MM.1S (cell line): ENCODE data around the gene CEP192.

Experiments
- DNase-seq: peaks from one replicate; pipeline ENCODE4 v3.0.0-alpha.2; 2015
- H2AFZ ChIP-seq: fragments of 300-600 bp; sonication (generic); 2 replicates; pipeline ENCODE4 v1.6.0; 2016; ENCODE audit warnings: antibody characterized with exemption, low read length
- H3F3A ChIP-seq: fragments of 300-600 bp; sonication (generic); 2 replicates; pipeline ENCODE4 v1.6.1; 2016; ENCODE audit warnings: mild to moderate bottlenecking, antibody characterized with exemption, low read length, moderate library complexity, mixed read lengths; ENCODE audit not compliant: insufficient read depth
- H3K27ac ChIP-seq: fragments of 300-600 bp; sonication (generic); 2 replicates; pipeline ENCODE4 v1.5.1; 2016; ENCODE audit warnings: mild to moderate bottlenecking, low read length
- H3K27me3 ChIP-seq: fragments of 300-600 bp; sonication (generic); replicated peaks from 2 replicates; pipeline ENCODE4 v1.6.0; 2016; ENCODE audit warnings: low read length; ENCODE audit not compliant: insufficient read depth
- H3K36me3 ChIP-seq: fragments of 300-600 bp; sonication (generic); replicated peaks from 2 replicates; pipeline ENCODE4 v1.6.1; 2016; ENCODE audit warnings: mild to moderate bottlenecking, low read length, mixed read lengths; ENCODE audit not compliant: insufficient read depth
- H3K4me1 ChIP-seq: fragments of 300-600 bp; sonication (generic); 2 replicates; pipeline ENCODE4 v1.6.1; 2016; ENCODE audit warnings: low read length, mixed read lengths
- H3K4me2 ChIP-seq: fragments of 300-600 bp; sonication (generic); 2 replicates; pipeline ENCODE4 v1.6.0; 2016; ENCODE audit warnings: low read depth, low read length
- H3K4me3 ChIP-seq: fragments of 300-600 bp; sonication (generic); 2 replicates; pipeline ENCODE4 v1.5.1; 2016; ENCODE audit warnings: low read length, mixed read lengths
- H3K79me2 ChIP-seq: fragments of 300-600 bp; sonication (generic); 2 replicates; pipeline ENCODE4 v1.6.1; 2016; ENCODE audit warnings: mixed run types, low read length, mixed read lengths
- H3K9ac ChIP-seq: fragments of 300-600 bp; sonication (generic); 2 replicates; pipeline ENCODE4 v1.6.1; 2016; ENCODE audit warnings: low read length, mixed read lengths
- H3K9me2 ChIP-seq: fragments of 300-600 bp; sonication (generic); replicated peaks from 2 replicates; pipeline ENCODE4 v1.6.1; 2016; ENCODE audit warnings: mild to moderate bottlenecking, low read length, mixed read lengths; ENCODE audit not compliant: insufficient read depth
- H3K9me3 ChIP-seq: fragments of 300-600 bp; sonication (generic); replicated peaks from 2 replicates; pipeline ENCODE4 v1.6.1; 2016; ENCODE audit warnings: mild to moderate bottlenecking, low read length, mixed read lengths; ENCODE audit not compliant: insufficient read depth
- H4K20me1 ChIP-seq: fragments of 300-600 bp; sonication (generic); 2 replicates; pipeline ENCODE4 v1.6.1; 2016; ENCODE audit warnings: mild to moderate bottlenecking, low read length, moderate library complexity, mixed read lengths; ENCODE audit not compliant: insufficient read depth
- EZH2 ChIP-seq: fragments of 300-600 bp; sonication (generic); optimal IDR thresholded peaks from 2 replicates; pipeline ENCODE3; 2017; ENCODE audit warnings: low read depth, mild to moderate bottlenecking, antibody characterized with exemption, low read length, mixed read lengths
- EZH2phosphoT487 ChIP-seq: fragments of 300-600 bp; sonication (generic); IDR thresholded peaks from 2 replicates; pipeline ENCODE4 v1.6.1; 2018; ENCODE audit warnings: antibody characterized with exemption, low read length
- TF ChIP-seq, protein P1 (sequence below): fragments of 300-600 bp; sonication (generic); IDR thresholded peaks from 2 replicates; pipeline ENCODE4 v1.5.1; 2016; ENCODE audit warnings: antibody characterized with exemption, low read length, mixed read lengths

CEP192 gene

GRCh38 chr18:13145636-13146190 lies 154.6 kb downstream of the CEP192 start:
- Histone ChIP-seq H3K9ac (no peak overlapping the region), H3K27ac (no peak overlapping the region), H4K20me1 (no peaks in the 10 kb centered on the region), H3K4me2 (no peak overlapping the region), H3K9me3 (no peaks in the 10 kb centered on the region), H3K4me1 (no peaks in the 10 kb centered on the region), H3K27me3 (no peaks in the 10 kb centered on the region; the same call in 1 of the 2 replicates), H3K9me2 (no peaks in the 10 kb centered on the region), H2AFZ (no peak overlapping the region), H3K36me3 (no peaks in the 10 kb centered on the region), H3F3A (no peaks in the 10 kb centered on the region), H3K4me3 (no peak overlapping the region), H3K79me2 (no peaks in the 10 kb centered on the region)
- TF ChIP-seq EZH2phosphoT487, result no peak
- no peak for DNase-seq

GRCh38 chr18:13147130-13147529 lies 156.0 kb downstream of the CEP192 start:
- TF ChIP-seq EZH2 (no peak), EZH2phosphoT487 (no peak)
- TF ChIP-seq, protein P1, sequence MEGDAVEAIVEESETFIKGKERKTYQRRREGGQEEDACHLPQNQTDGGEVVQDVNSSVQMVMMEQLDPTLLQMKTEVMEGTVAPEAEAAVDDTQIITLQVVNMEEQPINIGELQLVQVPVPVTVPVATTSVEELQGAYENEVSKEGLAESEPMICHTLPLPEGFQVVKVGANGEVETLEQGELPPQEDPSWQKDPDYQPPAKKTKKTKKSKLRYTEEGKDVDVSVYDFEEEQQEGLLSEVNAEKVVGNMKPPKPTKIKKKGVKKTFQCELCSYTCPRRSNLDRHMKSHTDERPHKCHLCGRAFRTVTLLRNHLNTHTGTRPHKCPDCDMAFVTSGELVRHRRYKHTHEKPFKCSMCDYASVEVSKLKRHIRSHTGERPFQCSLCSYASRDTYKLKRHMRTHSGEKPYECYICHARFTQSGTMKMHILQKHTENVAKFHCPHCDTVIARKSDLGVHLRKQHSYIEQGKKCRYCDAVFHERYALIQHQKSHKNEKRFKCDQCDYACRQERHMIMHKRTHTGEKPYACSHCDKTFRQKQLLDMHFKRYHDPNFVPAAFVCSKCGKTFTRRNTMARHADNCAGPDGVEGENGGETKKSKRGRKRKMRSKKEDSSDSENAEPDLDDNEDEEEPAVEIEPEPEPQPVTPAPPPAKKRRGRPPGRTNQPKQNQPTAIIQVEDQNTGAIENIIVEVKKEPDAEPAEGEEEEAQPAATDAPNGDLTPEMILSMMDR, result no peak
- H3K4me1 ChIP-seq, result no peaks in the 10 kb centered on the region
- no peak for DNase-seq
- no peak overlapping the region for H3K9ac ChIP-seq
- H3K27ac ChIP-seq, result no peak overlapping the region
- H3K4me3 ChIP-seq, result no peak overlapping the region
- H3K4me2 ChIP-seq, result no peak overlapping the region
- H2AFZ ChIP-seq, result no peak overlapping the region
- H3F3A ChIP-seq, result no peaks in the 10 kb centered on the region
- H3K27me3 ChIP-seq, result no peaks in the 10 kb centered on the region; the same call in 1 of the 2 replicates
- no peaks in the 10 kb centered on the region for H4K20me1 ChIP-seq
- H3K9me3 ChIP-seq, result no peaks in the 10 kb centered on the region
- no peaks in the 10 kb centered on the region for H3K9me2 ChIP-seq
- H3K36me3 ChIP-seq, result no peaks in the 10 kb centered on the region
- H3K79me2 ChIP-seq, result no peaks in the 10 kb centered on the region

GRCh38 chr18:13151656-13152055 lies 160.5 kb downstream of the CEP192 start:
- no peaks in the 10 kb centered on the region for H4K20me1 ChIP-seq
- no peak overlapping the region for H3K27ac ChIP-seq
- H3K4me3 ChIP-seq, result no peak overlapping the region
- H3K79me2 ChIP-seq, result no peaks in the 10 kb centered on the region
- H3K9ac ChIP-seq, result no peak overlapping the region
- no peaks in the 10 kb centered on the region; the same call in 1 of the 2 replicates for H3K27me3 ChIP-seq
- DNase-seq, result no peak
- H3K36me3 ChIP-seq, result no peaks in the 10 kb centered on the region
- H2AFZ ChIP-seq, result no peak overlapping the region
- no peaks in the 10 kb centered on the region for H3K9me2 ChIP-seq
- H3K4me2 ChIP-seq, result no peak overlapping the region
- H3K4me1 ChIP-seq, result no peaks in the 10 kb centered on the region
- no peaks in the 10 kb centered on the region for H3K9me3 ChIP-seq
- TF ChIP-seq, protein P1, result no peak
- TF ChIP-seq EZH2phosphoT487 (no peak), EZH2 (no peak)
- H3F3A ChIP-seq, result no peaks in the 10 kb centered on the region

DNA sequence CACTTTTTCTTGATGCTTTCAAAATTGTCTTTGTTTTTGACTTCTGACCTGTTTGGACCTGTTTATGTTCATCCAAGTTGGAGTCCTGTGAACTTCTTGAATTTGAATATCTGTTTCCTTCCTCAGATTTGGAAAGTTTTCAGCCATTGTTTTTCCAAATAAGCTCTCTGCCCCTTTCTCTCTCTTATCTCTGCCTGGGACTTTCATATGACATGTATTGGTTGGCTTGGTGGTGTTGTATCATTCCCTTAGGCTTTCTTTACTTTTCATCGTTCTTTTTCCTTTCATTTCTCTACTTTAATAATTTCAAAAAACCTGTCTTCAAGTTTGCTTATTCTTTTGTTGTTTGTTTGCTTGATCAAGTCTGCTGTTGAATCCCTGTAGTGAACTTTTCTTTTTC lies 167.3 kb downstream of the CEP192 start:
- no peaks in the 10 kb centered on the region for H3K27me3 ChIP-seq
- H3K27ac ChIP-seq, result no peak overlapping the region
- no peaks in the 10 kb centered on the region for H3K79me2 ChIP-seq
- H3K9ac ChIP-seq, result no peak overlapping the region
- no peak overlapping the region for H3K4me2 ChIP-seq
- H3K36me3 ChIP-seq, result no peaks in the 10 kb centered on the region
- no peaks in the 10 kb centered on the region for H4K20me1 ChIP-seq
- H3F3A ChIP-seq, result no peaks in the 10 kb centered on the region
- no peak overlapping the region for H2AFZ ChIP-seq
- H3K9me2 ChIP-seq, result no peaks in the 10 kb centered on the region
- H3K9me3 ChIP-seq, result no peaks in the 10 kb centered on the region
- no peak for TF ChIP-seq EZH2phosphoT487
- TF ChIP-seq, protein P1, result no peak
- TF ChIP-seq EZH2, result no peak
- DNase-seq, result no peak
- no peak overlapping the region for H3K4me3 ChIP-seq
- no peaks in the 10 kb centered on the region for H3K4me1 ChIP-seq
